Measurements from ENCODE around the gene TRIM62. TPM values are rescaled to one million over a fixed set of nuclear protein-coding genes. Genes with fewer than 3 reads are reported as not detected.

The TRIM62 gene
- total RNA-seq, 4 donors from 2014 or later, result 25.8 to 32.0 (median 29.9) TPM

- no peak for DNase-seq (ENCODE audit: low spot score in 2 of 2)
- H3K4me3 ChIP-seq (ENCODE audit: low read depth, poor library complexity, severe bottlenecking), result no peak overlapping the region
- intact Hi-C loops (cut with DNase I; ENCODE audit: low total_unique reads), result no loop called here
- 86 to 93% methylated on average over 4 of the region's 4 CpGs for WGBS, 2 donors
- TF ChIP-seq CTCF (IDR thresholded peaks at IDR 0.05), result no peak
Observed at GRCh38 chr1:33167650-33168447, 14.0 kb downstream of the TRIM62 start.

- intact Hi-C loops (cut with DNase I; ENCODE audit: low total_unique reads), result no loop called here
- H3K4me3 ChIP-seq (ENCODE audit: low read depth, poor library complexity, severe bottlenecking), result no peak overlapping the region
- no peak for DNase-seq (ENCODE audit: low spot score in 2 of 2)
- TF ChIP-seq POLR2A (IDR thresholded peaks at IDR 0.05), result no peak
- TF ChIP-seq CTCF (IDR thresholded peaks at IDR 0.05), result no peak
- 93 to 97% methylated on average over 6 of the region's 6 CpGs for WGBS, 2 donors
Observed at GRCh38 chr1:33165809-33166208, 16.0 kb downstream of the TRIM62 start.

GRCh38 chr1:33165209-33165608, 16.6 kb downstream of the TRIM62 start:
- no peak for DNase-seq (ENCODE audit: low spot score in 2 of 2)
- 84 to 92% methylated on average over 21 of the region's 21 CpGs for WGBS, 2 donors
- H3K4me3 ChIP-seq (ENCODE audit: low read depth, poor library complexity, severe bottlenecking), result no peak overlapping the region
- intact Hi-C loops (cut with DNase I; ENCODE audit: low total_unique reads), result no loop called here
- TF ChIP-seq POLR2A (IDR thresholded peaks at IDR 0.05), result no peak
- TF ChIP-seq CTCF (IDR thresholded peaks at IDR 0.05), result no peak

- WGBS, 2 donors, result 82 to 86% methylated on average over 14 of the region's 14 CpGs
- no peak for DNase-seq (ENCODE audit: low spot score in 2 of 2)
- H3K4me3 ChIP-seq (ENCODE audit: low read depth, poor library complexity, severe bottlenecking), result no peak overlapping the region
- TF ChIP-seq POLR2A (IDR thresholded peaks at IDR 0.05) (no peak), CTCF (IDR thresholded peaks at IDR 0.05) (no peak)
- intact Hi-C loops (cut with DNase I; ENCODE audit: low total_unique reads), result no loop called here
Observed at GRCh38 chr1:33163621-33164519, 18.0 kb downstream of the TRIM62 start.

GRCh38 chr1:33162141-33162540, 19.7 kb downstream of the TRIM62 start:
- 93 to 100% methylated on average over 2 of the region's 2 CpGs for whole genome bisulfite sequencing, 2 donors
- no peak for DNase-seq (ENCODE audit: low spot score in 2 of 2)

More at GRCh38 chr1:33162141-33162540, 19.7 kb downstream of the TRIM62 start:
- intact Hi-C loops (cut with DNase I; ENCODE audit: low total_unique reads), result no loop called here
- TF ChIP-seq CTCF (IDR thresholded peaks at IDR 0.05) (no peak), POLR2A (IDR thresholded peaks at IDR 0.05) (no peak)
- H3K4me3 ChIP-seq (ENCODE audit: low read depth, poor library complexity, severe bottlenecking), result no peak overlapping the region
